Measurements from ENCODE around the gene PFKFB4.

GRCh38 chr3:48543271-48543866 lies 13.2 kb downstream of the PFKFB4 start:
- TF ChIP-seq EZH2 (IDR thresholded peaks at IDR 0.05; ENCODE audit: borderline replicate concordance, low read depth, low read length, severe bottlenecking) (no peak), CTCF (IDR thresholded peaks at IDR 0.05; ENCODE audit: borderline replicate concordance, extremely low read depth, low read length, poor library complexity, severe bottlenecking) (no peak)
